Ectodermal cell (in vitro differentiated cells): ENCODE results near the gene TEKTIP1. TPM values are rescaled to one million over a fixed set of nuclear protein-coding genes. Genes with fewer than 3 reads are reported as not detected.

Experiments
- H3K27ac ChIP-seq: 2 replicates; pipeline ENCODE4 v1.7.0; 2013; ENCODE audit warnings: mild to moderate bottlenecking, low read depth, low read length; ENCODE audit not compliant: insufficient read depth, poor library complexity, severe bottlenecking
- H3K27me3 ChIP-seq: 2 replicates; pipeline ENCODE4 v1.7.0; 2013; ENCODE audit warnings: mild to moderate bottlenecking, low read length; ENCODE audit not compliant: insufficient read depth, control insufficient read depth, poor library complexity, severe bottlenecking
- H3K36me3 ChIP-seq: one replicate; pipeline ENCODE4 v1.7.0; 2013; ENCODE audit warnings: low read length; ENCODE audit not compliant: control insufficient read depth, insufficient read depth
- H3K4me1 ChIP-seq: one replicate; pipeline ENCODE4 v1.7.0; 2013; ENCODE audit warnings: low read length; ENCODE audit not compliant: control insufficient read depth, insufficient read depth
- H3K4me3 ChIP-seq: 2 replicates; pipeline ENCODE4 v1.7.0; 2013; ENCODE audit warnings: low read depth, low read length, control low read depth; ENCODE audit not compliant: insufficient read depth
- H3K9me3 ChIP-seq: 2 replicates; pipeline ENCODE4 v1.7.0; 2013; ENCODE audit warnings: mild to moderate bottlenecking, low read length, moderate library complexity; ENCODE audit not compliant: control insufficient read depth
- WGBS, 2 experiments: methylation state at CpG; one replicate each; pipeline ENCODE4 v1.1.7; 2013; ENCODE audit warnings: missing lambda C conversion rate in 2 of 2; 5-methylcytosine and 5-hydroxymethylcytosine counted together
- polyA plus RNA-seq, 4 experiments: library from polyadenylated mRNA; stranded (reverse); fragments of 50-300 nt; gene quantifications; one replicate each; pipeline ENCODE4 v1.2.3, GENCODE V29; 2013

The TEKTIP1 gene
- polyA plus RNA-seq (2013, experiment 1 of 4) = 0.69 TPM
- 0.64 TPM for polyA plus RNA-seq (2013, experiment 2 of 4)
- polyA plus RNA-seq (2013, experiment 3 of 4) = 0.64 TPM
- not detected for polyA plus RNA-seq (2013, experiment 4 of 4)

DNA sequence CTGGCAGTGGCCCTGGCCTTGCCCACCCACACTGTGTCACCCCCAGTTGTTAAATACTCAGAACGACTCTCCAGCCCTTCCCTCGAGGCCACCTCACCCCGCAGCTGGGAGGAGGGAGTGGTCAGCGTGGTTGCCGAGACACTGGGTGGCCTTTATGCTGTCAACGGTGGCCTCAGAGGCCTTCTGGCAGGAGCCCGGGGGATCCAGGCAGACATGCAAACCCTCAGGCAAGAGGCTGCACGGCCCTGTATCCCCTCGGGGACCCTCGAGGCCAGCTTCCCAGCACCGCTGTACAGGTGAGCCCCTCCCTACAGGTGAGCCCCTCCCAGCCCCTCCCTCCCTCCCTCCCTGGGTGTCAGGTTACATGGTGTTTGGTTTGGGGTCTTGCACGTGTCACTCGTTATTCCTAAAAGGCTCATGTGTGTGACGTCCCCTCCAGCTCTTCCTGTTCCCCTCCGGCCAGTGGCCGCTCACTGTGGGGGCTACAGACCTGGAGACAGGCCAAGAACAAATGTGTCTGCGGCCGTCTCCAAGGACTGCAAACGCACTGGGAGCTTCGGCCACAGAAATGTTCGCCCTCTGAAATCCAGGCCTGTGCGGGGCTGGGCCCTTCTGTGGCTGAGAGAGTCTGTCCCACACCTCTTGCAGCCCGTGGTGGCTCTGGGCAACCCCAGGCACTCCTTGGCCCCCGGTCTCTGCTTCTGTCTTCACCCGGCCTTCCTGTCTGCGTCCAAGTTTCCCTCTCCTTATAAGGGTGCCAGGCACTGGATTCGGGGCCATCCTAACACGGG lies at the start of gene TEKTIP1:
Gene TEKTIP1 (plus strand): TSS at position 210 of the 791 bp plus-strand sequence. CDS start 4 bp downstream, at position 214.
- H3K27me3 ChIP-seq = no peaks in the 10 kb centered on the region
- H3K4me1 ChIP-seq = peaks cover 5% of the 10 kb centered on the region
- no peak within 1 kb of the TSS for H3K4me3 ChIP-seq
- no peak within 1 kb of the TSS for H3K27ac ChIP-seq
- H3K36me3 ChIP-seq = peaks cover 3% of the 10 kb centered on the region
- H3K9me3 ChIP-seq = no peaks in the 10 kb centered on the region
- WGBS, 2 experiments = 70 to 71% methylated on average over 28 of the region's 28 CpGs

DNA sequence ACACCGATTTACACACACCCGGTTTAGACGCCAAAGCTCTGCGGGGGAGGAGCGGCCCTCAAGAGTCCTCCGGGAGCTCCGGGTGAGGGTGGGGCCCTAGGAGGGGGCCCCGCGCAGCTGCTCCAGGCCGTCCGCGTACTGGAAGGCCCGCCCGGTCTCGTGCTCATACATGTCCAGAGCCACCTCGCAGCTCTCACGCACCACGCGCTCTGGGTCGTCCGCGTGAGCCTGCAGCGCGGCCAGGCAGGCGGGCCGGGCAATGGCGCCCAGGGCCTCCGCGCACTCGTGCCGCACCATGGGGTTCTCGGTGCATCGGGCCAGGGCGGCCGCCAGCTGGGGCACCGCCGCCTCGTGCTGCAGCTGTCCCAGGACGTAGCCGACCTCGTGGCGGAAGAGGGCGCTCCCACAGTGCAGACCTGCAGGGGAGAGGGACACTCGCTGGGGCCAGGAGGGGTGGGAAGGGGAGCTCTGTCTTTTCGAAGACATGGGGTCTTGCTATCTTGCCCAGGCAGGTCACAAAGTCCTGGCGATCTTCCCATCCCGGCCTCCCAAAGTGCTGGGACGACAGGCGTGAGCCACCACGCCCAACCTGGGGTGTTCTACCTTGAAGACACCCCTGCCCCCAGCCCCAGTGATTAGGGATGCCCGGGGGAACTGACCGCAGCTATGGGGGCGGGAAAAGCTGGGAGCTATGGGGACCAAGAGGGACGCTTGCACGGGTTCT lies 47.4 kb upstream of the TEKTIP1 start:
- no peaks in the 10 kb centered on the region for H3K4me1 ChIP-seq
- no peaks in the 10 kb centered on the region for H3K9me3 ChIP-seq
- 96% methylated on average over 55 of the region's 55 CpGs for WGBS, 2 experiments
- H3K36me3 ChIP-seq = peaks cover 10% of the 10 kb centered on the region
- H3K27ac ChIP-seq = no peak overlapping the region
- H3K27me3 ChIP-seq = no peaks in the 10 kb centered on the region
- H3K4me3 ChIP-seq = no peak overlapping the region

DNA sequence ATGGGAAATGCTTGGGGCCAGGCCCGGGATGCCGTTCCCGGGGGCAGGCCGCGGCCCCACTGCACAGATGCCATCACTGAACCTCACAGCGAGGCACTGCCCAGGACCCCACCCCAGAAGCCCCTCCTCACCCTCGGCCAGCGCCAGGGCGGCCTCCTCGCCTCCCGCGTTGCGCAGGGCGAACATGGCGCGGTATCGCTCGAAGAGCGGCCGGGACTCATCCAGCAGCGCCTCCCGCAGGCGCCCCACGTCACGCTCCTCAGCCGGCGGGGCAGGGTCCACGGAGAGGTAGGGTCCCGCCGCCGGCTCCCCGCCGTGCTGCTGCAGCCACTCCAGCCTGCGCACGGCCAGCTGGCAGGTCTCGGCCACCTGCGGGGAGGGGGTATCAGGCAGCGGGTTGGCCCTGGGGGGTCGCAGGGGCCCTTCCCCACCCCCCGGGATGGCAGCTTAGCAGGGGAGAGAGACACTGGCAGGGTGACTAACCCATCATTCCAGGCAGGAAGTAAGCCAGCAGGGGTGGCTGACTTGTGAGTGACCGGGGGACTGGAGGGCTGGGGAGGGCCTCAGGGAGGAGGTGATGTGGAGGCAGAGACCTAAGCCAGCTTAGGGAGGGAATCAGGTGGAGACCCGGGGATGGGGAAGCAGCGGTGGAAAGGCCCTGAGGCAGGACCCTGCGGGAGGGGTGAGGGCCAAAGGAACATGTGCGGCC lies 46.7 kb upstream of the TEKTIP1 start:
- 95 to 96% methylated on average over 45 of the region's 45 CpGs for WGBS, 2 experiments
- Histone ChIP-seq H3K27me3 (no peaks in the 10 kb centered on the region), H3K4me1 (no peaks in the 10 kb centered on the region), H3K4me3 (no peak overlapping the region), H3K9me3 (no peaks in the 10 kb centered on the region), H3K36me3 (peaks cover 10% of the 10 kb centered on the region), H3K27ac (no peak overlapping the region)

DNA sequence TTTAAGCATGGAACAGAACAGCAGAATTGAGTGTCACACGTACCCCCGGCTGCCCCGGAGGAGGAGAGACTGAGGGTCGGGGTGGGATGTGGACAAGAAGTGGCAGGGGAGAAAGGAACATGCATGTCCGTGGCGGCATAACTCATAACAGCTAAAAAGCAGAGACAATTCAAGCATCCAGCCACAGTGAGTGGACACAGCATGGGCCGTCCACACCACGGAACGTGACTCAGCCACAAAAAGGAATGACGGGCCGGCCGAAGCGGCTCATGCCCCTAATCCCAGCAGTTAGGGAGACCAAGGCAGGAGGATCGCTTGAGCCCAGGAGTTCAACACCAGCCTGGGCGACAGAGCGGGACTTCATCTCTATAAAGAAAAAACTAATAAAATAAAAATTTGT lies 46.1 kb upstream of the TEKTIP1 start:
- H3K9me3 ChIP-seq = no peaks in the 10 kb centered on the region
- no peak overlapping the region for H3K27ac ChIP-seq
- H3K36me3 ChIP-seq = peaks cover 10% of the 10 kb centered on the region
- no peaks in the 10 kb centered on the region for H3K4me1 ChIP-seq
- no peaks in the 10 kb centered on the region for H3K27me3 ChIP-seq
- H3K4me3 ChIP-seq = no peak overlapping the region
- 94 to 95% methylated on average over 16 of the region's 16 CpGs for WGBS, 2 experiments

DNA sequence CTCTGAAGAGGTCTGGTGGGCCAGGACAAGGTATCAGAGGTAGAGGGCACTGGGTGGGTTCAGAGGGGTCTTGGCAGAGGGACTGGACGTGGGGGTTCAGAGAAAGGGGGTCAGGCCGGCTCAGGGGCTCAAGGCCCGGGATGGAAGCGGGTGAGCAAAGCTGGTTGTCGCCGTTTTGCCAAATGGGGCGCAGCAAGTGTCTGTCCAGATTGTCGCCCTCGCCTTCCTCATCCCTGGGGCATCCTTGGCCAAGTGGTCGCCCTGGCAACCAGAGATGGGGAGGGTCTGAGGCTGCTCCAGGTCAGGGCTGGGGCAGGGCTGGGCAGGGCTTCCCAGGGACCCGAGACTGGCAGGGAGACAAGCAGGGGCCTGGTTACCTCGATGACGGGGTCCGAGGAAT lies 45.3 kb upstream of the TEKTIP1 start:
- Histone ChIP-seq H3K4me1 (no peaks in the 10 kb centered on the region), H3K4me3 (no peak overlapping the region), H3K27ac (no peak overlapping the region), H3K27me3 (no peaks in the 10 kb centered on the region), H3K36me3 (peaks cover 10% of the 10 kb centered on the region), H3K9me3 (no peaks in the 10 kb centered on the region)
- 94 to 97% methylated on average over 14 of the region's 14 CpGs for WGBS, 2 experiments

DNA sequence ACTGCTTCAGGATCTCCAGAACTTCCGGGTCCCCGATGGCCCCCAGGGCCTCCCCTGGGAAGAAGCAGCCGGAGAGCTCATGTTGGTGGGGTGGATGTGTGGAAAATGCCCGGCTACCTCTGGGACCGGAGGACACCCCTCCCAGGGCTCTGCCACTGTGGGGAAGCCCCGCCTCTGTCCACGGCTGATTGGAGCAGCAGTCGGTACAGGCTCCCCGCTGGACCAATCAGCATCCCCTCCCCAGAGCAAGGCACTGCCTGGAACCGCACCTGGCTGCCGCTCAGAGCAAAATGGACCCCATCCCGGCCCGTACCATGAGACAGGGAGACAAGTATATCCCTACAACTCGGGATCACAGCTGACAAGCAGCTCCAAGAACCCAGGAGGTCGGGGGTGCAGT lies 44.9 kb upstream of the TEKTIP1 start:
- Histone ChIP-seq H3K9me3 (no peaks in the 10 kb centered on the region), H3K36me3 (peaks cover 10% of the 10 kb centered on the region)
- WGBS, 2 experiments = 86% methylated on average over 15 of the region's 15 CpGs

DNA sequence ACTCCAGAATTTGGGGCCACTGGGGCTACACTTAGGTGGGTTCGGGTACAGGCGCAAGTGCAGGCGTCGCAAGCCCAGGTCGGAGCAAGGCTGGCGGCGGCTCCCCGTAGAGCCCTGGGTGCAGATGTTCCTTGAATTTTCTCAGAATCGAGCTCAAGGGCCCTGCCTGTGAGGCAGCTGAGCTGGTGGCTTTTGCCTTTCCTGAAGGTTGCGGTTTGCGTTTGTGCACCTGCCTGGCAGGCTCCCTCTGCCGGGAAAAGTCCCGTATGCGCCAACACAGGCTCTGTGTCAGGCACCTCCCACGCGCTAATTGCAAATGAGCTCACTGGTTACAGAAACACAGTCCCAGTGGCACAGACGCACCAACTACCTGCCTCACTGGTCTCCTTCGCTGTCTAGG lies 44.4 kb upstream of the TEKTIP1 start:
- Histone ChIP-seq H3K4me1 (no peaks in the 10 kb centered on the region), H3K4me3 (no peak overlapping the region), H3K27ac (no peak overlapping the region), H3K9me3 (no peaks in the 10 kb centered on the region), H3K36me3 (peaks cover 10% of the 10 kb centered on the region), H3K27me3 (no peaks in the 10 kb centered on the region)
- WGBS, 2 experiments = 94 to 97% methylated on average over 18 of the region's 18 CpGs

More for the DNA sequence above, 44.9 kb upstream of the TEKTIP1 start:
- Histone ChIP-seq H3K4me3 (no peak overlapping the region), H3K27ac (no peak overlapping the region), H3K4me1 (no peaks in the 10 kb centered on the region), H3K27me3 (no peaks in the 10 kb centered on the region)

DNA sequence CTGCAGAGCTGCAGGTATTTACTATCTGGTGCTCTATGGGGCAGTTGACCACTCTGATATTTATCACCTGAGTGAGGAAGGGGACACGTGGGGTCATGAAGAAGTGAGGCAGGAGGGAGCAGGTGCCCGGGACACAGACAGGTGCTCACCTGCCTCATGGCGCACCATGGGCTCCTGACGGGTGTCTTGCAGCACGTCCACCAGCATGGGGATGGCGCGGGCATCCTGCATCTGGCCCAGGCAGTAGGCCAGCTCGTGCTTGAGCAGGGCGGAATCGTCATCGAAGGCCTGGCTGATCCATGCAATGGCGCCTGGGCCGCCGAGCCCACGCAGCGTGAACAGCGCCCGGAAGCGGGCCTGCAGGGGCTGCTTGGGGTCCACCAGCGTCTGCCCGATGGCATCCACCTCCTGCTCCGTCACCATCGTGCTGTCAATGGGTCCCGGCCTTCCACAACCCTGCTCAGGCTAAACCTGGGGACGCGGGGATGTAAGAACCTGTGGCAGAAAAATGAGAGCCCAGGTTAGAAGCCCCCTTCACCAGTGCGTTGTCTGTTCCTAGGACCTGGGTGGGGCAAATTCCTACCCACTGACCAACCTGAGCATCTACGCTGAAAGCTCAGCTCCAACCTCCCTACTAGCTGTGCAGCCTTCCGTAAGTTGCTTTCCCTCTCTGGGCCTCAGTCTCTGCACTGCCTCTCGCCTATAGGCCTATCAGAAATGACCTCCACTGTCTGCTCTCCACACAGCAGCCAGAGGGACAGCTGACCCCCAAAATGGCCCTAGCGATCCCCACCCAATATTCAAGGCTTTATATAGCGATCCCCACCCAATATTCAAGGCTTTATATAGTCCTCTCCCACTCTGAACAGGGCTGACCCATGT lies 42.3 kb upstream of the TEKTIP1 start:
- H3K4me1 ChIP-seq = peaks cover 3% of the 10 kb centered on the region
- H3K27ac ChIP-seq = no peak overlapping the region
- no peaks in the 10 kb centered on the region for H3K9me3 ChIP-seq
- peaks cover 10% of the 10 kb centered on the region for H3K36me3 ChIP-seq
- H3K4me3 ChIP-seq = no peak overlapping the region
- 96% methylated on average over 32 of the region's 32 CpGs for WGBS, 2 experiments
- no peaks in the 10 kb centered on the region for H3K27me3 ChIP-seq

DNA sequence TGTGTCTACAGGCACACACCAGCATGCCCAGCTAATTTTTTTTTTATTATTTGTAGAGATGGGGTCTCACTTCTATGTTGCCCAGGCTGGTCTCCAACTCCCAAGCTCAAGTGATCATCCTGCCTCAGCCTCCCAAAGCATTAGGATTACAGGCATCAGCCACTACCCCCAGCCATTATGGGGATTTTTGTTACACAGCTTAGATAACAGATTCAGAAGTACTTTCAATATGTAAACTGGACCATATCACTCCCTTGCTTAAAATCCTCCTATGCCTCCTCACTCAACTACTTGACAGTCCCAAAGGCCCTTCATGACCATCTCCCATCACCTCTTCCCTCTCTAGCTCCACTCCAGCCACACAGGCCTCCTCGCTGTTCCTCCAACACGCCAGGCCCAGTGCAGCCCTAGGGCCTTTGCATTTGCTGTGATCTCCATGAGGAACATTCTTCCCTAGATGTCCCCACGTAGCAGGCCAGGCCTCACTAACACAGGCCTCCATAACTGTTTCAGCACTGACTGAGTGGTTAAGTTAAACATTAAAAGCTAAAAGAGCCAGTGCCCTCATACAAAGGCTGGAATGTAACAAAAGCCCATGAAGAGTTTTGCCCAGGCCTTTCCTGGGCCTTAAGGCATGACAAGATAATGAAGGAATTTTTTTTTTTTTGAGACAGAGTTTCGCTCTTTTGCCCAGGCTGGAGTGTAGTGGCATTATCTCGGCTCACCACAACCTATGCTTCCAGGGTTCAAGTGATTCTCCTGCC lies 41.0 kb upstream of the TEKTIP1 start:
- Histone ChIP-seq H3K9me3 (no peaks in the 10 kb centered on the region), H3K27ac (no peak overlapping the region), H3K27me3 (no peaks in the 10 kb centered on the region), H3K4me1 (peaks cover 3% of the 10 kb centered on the region), H3K4me3 (no peak overlapping the region), H3K36me3 (peaks cover 10% of the 10 kb centered on the region)
- 93% methylated on average over 5 of the region's 5 CpGs for WGBS, 2 experiments
